Activated CD4-positive, alpha-beta T cell treated with anti-CD3 and anti-CD28 coated beads, Interleukin-2, amount 50 U/mL, for 1 hour (primary cell): ENCODE data around the gene IRF2BPL.

Experiments used
- DNase-seq: peaks from one replicate; pipeline ENCODE4 v3.0.0-alpha.2; 2020

Gene IRF2BPL

DNA sequence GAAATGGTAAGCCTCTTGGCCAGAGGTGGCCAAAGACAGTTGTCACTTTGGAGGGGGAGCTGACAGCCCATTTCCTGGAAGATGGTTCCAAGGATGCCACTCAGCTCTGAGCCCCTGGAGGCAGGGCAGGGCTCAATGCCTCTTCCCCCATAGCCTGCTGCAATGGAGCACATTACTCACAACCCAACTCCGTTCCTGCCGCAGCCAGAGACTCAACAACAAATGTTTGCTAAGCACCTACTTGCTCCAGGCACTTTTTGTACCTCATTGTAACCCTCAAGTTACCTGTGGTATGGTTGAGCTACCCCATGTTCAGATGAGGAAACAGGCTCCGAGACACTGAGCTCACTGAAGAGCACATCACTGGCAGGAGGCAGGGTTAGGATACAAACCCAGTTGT lies 19.5 kb downstream of the IRF2BPL start:
- no peak for DNase-seq

- no peak for DNase-seq
Measured at GRCh38 chr14:77008541-77008940, 20.0 kb downstream of the IRF2BPL start.

GRCh38 chr14:77007975-77008421 lies 20.5 kb downstream of the IRF2BPL start:
- no peak for DNase-seq

DNA sequence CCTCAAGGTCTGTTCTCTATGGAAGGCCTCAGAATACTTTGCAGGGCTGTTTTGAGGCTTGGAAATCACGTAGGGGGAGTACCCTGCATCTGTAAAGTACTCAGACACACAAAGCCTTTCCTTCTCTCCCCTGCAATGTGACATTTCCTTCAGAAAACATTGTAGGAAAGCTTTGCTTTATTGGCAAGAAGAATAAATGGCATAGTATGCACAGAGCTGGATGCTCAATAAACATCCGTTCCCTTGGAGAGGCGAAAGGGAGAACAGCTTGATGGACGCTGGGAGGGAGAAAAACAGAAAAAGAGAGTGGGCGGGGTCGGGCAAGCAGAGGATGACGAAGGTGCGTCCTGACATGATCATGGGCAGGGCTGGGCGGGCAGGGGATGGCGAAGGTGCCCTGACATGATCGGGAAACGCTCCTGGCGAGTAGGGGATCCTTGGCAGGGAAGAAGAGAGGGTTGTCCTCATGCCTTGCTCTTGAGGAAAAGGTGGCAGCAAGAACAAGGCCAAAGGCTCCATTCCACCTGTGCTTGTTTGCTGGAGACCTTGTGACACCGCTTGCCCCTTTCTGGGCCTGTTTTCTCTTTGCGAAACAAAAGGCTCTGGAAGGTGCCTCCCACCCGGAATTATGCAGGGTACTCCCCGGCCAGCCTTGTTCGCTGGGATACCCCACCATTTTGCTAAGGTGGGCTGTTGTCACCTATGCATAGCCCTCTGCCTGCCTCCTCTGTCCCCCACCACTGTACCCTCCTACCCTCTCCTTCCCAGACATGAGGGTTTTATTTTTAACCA lies 21.1 kb downstream of the IRF2BPL start:
- DNase-seq: no peak

DNA sequence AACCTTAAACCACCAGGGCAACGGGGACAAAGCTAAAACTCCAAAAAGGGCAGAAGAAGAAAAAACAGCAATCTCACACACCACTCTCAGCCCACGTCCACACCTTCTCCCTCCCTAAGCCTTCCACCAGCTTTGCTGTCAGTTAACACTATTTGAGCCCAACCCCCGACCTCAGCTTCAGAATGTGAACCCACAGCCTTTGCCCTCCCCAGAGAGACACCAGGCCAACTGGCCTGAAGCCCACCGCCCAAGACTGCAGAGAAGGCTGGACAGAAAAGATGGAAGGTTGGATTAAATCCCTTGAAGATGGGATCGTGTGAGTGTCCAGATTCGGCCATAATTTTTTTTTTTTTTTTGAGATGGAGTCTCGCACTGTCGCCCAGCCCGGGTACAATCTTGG lies 22.4 kb downstream of the IRF2BPL start:
- no peak for DNase-seq

- no peak for DNase-seq
Measured at GRCh38 chr14:77005559-77005958, 22.9 kb downstream of the IRF2BPL start.

DNA sequence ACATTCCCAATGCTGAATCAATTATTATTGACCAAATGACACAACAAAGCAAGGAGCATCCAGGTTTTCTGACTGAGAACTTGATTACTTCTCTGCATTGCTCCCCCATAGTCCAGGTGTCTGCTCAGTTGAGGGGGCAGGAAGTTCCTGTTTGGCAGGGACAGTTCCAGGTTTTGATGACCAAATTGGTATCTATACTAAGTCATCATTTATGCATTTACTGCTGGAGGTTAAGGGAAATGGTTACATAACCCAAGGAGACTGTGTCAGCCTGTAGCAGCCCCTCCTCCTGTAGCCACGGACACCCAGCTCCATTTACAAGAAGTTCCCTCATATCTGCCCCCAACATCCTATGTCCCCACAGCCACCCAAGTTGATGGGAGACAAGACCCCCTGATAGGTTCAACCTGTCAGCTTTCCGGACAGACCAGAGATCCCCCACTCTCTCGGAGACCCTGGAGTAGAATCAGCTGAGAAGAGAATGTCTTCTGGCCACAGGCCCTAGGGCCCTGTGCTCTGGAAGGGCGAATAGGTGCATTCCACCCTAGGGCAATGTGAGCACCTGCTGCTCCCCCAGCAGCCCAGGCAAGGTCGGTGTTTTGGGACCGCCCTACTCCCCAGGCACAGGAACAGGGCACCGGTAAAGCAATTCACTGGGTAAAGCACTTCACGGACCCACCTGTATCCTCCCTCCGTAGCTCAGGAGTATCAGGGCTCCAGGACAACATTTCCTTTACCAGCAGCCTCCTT lies 23.6 kb downstream of the IRF2BPL start:
- no peak for DNase-seq

DNA sequence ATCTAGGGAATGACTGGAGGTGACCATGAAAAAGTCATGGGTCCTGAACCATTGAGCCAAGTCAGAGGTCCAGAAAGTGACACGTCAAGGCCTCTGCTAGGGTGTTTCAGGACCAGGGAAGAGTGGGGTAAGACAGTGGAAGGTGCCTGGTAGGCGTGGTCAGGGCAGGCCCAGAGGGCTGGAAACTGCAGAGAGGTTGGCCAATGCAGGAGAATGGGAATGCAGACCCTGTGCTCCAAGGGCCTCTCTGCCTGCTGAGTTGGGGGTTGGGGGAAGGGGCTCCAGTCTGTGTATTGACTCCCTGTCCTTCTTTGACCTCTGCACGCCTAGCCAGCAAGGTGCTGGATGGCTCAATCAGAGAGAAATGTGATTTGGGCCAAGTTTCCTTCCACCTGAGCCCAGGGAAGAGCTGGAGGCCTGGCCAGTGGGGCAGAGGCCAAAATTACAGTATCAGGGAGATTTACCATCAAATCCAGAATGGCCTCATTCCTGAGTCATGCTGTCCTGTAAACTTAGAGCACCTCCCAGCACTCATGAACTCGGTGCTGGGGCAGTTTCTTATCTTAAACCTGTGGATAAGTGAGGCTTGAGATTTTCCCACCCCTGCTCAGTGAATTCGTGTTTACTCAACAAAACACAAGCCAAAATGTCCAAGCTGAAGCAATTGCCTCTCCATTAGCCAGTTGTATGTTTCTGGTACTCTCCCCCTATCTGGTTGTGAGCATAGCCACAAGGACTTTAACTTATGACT lies 24.4 kb downstream of the IRF2BPL start:
- DNase-seq: no peak

DNA sequence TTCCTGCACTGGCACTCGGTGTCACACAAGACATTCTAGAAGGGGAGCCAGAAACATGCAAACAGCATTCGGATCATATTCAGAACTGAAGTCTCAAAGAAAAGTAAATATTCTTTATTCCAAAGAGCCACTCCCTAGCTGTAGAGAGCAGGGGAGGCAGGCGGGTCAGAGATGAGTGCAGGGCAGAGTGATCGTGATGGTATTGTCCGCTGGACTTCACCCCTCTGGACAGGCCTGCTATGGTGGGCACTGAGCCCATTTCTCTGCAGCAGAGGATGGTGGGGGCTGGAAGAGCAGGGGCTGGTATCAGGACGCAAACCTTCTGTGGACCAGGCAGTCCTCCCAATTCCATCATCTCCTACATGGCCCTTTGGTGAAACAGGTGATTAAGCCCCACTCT lies 25.6 kb downstream of the IRF2BPL start:
- DNase-seq: no peak

DNA sequence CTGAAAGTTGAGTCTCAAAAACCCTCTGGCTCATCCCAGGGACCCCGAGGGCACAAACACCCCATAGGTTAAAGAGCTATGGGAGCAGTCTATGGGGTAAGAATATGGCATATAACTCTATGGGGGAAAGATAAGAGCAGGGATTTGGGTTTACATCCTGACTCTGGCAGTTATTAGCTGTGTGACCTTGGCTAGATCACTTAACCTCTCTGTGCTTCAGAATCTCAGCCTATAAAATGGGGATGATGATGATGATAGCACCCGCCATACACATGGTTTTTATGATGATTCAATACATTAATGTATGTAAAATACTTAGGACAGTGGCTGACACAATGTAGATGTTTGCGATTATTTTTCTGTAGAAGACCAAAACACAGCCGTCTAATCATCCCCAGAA lies 26.2 kb downstream of the IRF2BPL start:
- no peak for DNase-seq

- no peak for DNase-seq
Measured at GRCh38 chr14:77000340-77001270, 27.9 kb downstream of the IRF2BPL start.

DNA sequence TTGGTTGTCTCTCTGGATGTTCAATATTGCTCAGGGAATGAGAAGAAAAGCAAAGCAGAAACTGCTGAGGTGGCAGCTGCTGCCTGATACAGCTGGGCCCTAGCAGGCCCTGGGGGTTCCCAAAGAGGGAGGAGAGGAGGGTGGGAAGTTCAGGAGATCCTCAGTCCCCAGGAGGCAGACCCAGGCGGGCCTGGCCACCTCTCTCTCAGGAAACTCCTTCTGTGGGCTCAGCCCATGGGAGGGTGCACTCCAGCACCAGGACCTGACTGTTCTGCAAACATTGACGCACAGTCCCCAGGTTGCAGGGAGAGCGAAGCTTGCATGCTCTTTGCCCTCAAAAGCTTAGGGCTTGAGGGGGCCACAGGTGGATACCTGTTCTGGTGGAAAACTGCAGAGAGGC lies 29.6 kb downstream of the IRF2BPL start:
- no peak for DNase-seq

GRCh38 chr14:76997257-76997970 lies 31.1 kb downstream of the IRF2BPL start:
- DNase-seq: no peak

DNA sequence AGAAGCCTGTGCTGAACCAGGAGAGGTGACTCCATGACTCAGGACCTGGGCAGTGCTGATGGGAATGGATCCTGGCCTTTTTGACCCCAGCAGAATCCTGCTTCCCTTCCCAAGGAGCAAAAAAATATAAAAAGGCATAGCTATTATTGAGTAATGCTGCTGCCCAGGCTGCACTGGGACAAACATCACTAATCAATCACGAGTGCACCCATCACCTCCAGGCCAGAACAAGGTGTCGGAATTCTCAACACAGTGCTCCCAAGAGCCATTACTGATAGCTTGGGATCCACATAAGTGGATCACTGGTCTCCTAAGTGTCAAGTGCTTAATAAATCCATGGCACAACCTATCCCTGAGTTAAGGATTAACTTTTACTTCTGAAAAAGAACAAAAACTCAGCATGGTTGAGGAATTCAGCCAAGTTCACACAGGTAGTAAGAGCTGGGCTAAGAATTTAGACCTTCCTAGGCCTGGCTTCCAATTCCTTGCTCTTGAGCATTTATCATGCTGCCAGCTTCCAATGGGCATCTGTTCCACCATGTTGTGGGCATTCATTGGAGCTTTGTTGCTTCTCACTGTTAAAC lies 31.9 kb downstream of the IRF2BPL start:
- no peak for DNase-seq

DNA sequence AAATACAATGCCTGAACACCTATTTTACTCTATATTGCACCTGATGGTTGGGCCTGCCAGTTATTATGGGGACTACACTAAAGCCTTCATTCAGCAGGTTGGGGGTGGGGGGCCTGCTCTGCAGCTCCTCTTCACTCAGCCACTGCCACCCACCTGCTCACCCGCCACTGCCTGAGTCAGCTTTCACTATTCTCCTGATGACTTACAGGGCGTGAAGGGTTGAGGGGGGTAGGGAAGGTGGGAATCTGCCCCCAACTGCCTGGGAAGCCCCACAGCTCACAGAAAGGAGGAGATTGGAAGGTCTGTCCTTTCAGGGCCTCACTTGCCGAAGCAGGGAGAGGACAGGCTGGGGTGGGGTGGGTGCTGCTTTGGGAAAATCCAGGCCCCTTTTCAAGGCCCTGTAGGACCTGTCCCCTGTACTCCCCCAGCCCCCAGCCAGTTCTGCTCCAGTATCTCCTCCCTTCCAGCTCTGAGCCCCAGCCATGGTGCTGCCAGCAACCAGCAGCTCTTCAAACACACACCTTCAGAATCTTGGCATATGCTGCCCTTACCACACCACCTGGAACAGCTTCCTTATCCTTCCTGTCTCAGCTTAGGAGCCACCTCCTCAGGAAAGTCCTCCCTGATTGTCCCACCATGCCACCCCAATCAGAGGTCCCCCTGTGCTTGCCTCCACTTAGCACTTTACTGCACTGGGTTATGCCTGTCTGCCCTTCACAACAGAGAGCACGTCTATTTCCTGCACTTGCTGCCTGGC lies 33.1 kb downstream of the IRF2BPL start:
- DNase-seq: no peak

GRCh38 chr14:76993752-76994151 lies 34.8 kb downstream of the IRF2BPL start:
- no peak for DNase-seq

GRCh38 chr14:76990084-76990483 lies 38.4 kb downstream of the IRF2BPL start:
- DNase-seq: no peak

GRCh38 chr14:76987956-76988520 lies 40.5 kb downstream of the IRF2BPL start:
- DNase-seq: no peak

GRCh38 chr14:76986231-76986565 lies 42.3 kb downstream of the IRF2BPL start:
- no peak for DNase-seq

DNA sequence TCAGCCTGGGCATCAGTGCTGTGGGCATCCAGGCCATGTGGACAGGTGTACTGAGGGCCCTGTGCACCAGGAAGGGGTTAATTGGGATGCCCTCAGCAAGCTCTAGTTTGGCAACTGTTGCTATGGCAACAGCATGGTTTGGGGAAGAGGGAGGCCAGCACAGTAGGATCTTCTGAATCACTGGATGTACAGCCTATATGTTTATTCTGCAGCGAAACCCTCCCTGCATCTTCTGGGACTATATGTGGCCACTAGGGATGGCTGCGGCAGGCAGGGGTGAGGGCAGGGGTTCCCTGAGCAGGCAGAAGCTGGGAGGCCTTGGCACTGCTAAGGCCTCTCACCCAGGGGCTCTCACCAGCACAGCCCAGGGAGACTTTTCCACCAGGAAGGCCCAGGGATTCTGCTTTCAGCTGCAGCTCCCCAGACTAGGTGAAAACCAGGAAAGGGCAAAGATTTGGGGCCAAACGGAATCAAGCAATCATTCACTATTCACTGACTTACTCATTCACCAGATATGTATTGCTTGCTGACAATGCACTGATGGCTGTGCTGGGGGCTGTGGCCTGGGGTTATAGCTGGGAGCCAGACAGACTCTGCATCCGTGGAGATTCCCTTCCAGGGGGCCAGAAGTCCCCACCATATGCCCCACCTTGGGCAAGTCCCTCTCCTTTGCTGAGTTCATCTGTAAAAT lies 42.8 kb downstream of the IRF2BPL start:
- DNase-seq: no peak
